GM19372 (cell line): ENCODE measurements around the gene EHF.
"Not testable (repeated sequence)": the region's sequence is repeated elsewhere in the genome, so short reads cannot be mapped to it uniquely, and the experiment has no call there.

Experiments
- ATAC-seq: cut with Tn5 transposase; IDR thresholded peaks from one replicate; pipeline ENCODE4 v1.9.1; 2021; ENCODE audit warnings: mild to moderate bottlenecking, low read depth, moderate library complexity; ENCODE audit not compliant: unreplicated experiment

Gene EHF

GRCh38 chr11:34658071-34659015 lies 37.5 kb downstream of the EHF start:
- ATAC-seq, result no peak

GRCh38 chr11:34659096-34659733 lies 38.3 kb downstream of the EHF start:
- no peak for ATAC-seq

GRCh38 chr11:34665077-34665835 lies 44.4 kb downstream of the EHF start:
- ATAC-seq, result no peak

- no peak for ATAC-seq
Measured at GRCh38 chr11:34667810-34668582, 47.1 kb downstream of the EHF start.

GRCh38 chr11:34668583-34669053 lies 47.7 kb downstream of the EHF start:
- ATAC-seq, result no peak

- no peak for ATAC-seq
Measured at GRCh38 chr11:34669458-34669857, 48.6 kb downstream of the EHF start.

GRCh38 chr11:34671117-34671516 lies 50.2 kb downstream of the EHF start:
- no peak for ATAC-seq

GRCh38 chr11:34671946-34672345 lies 51.1 kb downstream of the EHF start:
- ATAC-seq, result no peak

- no peak for ATAC-seq
Measured at GRCh38 chr11:34674038-34674437, 53.1 kb downstream of the EHF start.

- no peak for ATAC-seq
Measured at GRCh38 chr11:34676227-34676626, 55.3 kb downstream of the EHF start.

GRCh38 chr11:34679681-34680080 lies 58.8 kb downstream of the EHF start:
- ATAC-seq, result no peak

- no peak for ATAC-seq
Measured at GRCh38 chr11:34680206-34680605, 59.3 kb downstream of the EHF start.

- no peak for ATAC-seq
Measured at GRCh38 chr11:34680918-34681586, 60.2 kb downstream of the EHF start.

- no peak for ATAC-seq
Measured at GRCh38 chr11:34682825-34683224, 61.9 kb downstream of the EHF start.

- no peak for ATAC-seq
Measured at GRCh38 chr11:34683396-34683795, 62.5 kb downstream of the EHF start.

GRCh38 chr11:34685864-34686263 lies 65.0 kb downstream of the EHF start:
- no peak for ATAC-seq

GRCh38 chr11:34692299-34692698 lies 71.4 kb downstream of the EHF start:
- ATAC-seq, result not testable (repeated sequence)

- ATAC-seq, result no peak
Measured at GRCh38 chr11:34696862-34697261, 76.0 kb downstream of the EHF start.

GRCh38 chr11:34706709-34707461 lies 86.0 kb downstream of the EHF start:
- ATAC-seq, result no peak
